ENCODE results near the gene GYPC. TPM values are rescaled to one million over a fixed set of nuclear protein-coding genes. Genes with fewer than 3 reads are reported as not detected.

Gene GYPC, protein sequence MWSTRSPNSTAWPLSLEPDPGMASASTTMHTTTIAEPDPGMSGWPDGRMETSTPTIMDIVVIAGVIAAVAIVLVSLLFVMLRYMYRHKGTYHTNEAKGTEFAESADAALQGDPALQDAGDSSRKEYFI
- 100 to 1,000 TPM; 143 to 187 TPM for total RNA-seq

DNA sequence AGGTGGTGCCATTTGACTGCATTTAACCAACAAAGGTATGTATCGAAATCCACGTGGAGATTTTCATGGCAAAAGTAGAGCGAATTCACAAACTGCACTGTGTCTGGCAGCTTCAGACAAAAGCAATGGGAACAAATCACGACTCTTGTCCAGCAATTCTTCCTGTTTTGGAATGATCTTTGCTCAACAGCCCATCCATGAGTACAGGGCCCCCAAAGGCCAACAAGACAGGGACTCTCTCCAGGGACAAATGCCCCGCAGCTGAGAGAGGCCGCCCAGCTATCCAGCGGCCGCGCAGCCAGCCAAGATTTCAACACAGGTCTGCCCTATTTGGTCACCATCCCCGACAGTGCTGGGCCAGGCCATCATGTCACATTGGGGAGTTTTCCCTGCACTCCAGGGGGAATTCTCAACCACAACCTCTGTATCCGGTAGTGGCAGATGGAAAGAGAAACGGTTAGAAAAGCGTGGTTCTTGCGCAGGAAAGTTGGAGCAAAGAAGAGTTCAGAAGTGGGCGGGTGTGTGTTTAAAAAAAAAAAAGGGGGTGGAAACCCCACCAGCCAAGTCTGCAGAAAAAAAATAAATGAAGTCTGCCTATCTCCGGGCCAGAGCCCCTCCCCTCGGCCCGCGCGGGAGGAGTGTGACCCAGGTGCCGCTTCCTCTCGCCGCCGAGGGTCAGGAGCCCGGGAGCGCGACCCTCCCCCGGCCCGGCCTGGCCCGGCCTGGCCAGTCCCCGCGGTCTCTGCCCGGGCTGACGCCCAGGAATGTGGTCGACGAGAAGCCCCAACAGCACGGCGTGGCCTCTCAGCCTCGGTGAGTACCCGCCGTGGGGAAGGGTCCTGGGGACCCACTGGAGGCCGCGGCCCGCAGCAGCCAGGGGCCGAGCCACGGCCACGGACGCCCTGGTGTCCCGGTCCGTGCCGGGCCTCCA, at the start of gene GYPC:
GYPC (plus strand) TSS at position 659 of the 931 bp plus-strand sequence; CDS start at position 765, 106 bp downstream.
- CTCF ChIA-PET = interaction anchor here (0.8 kb wide), 1 partner anchor 24 kb away, joined by 3 read pairs; no protein-coding TSS in a partner anchor
- H3K4me1 Mint-ChIP-seq = peaks cover 39% of the 10 kb centered on the region
- peak within 1 kb of the TSS; percentile 99 for H3K27ac Mint-ChIP-seq
- POLR2A ChIA-PET = no interaction called here
- H3K4me3 Mint-ChIP-seq = peak within 1 kb of the TSS; percentile 97
- intact Hi-C loops (cut with DNase I, micrococcal nuclease) = loop anchor here (2.0 to 10.0 kb wide), 9 partner anchors 121 to 1437 kb away; partner anchors contain the start of genes IWS1 (in 1 of the 2), MAP3K2 (in 1 of the 2), SAP130 (in 1 of the 2) and UGGT1 (in 1 of the 2)
- peak; percentile 72 for DNase-seq
- H3K36me3 Mint-ChIP-seq (ENCODE audit: low read depth) = peaks cover 28% of the 10 kb centered on the region
- peaks cover 2% of the 10 kb centered on the region for H3K9me3 Mint-ChIP-seq (ENCODE audit: low read depth)
- ATAC-seq = peak; percentile 27
- H3K27me3 Mint-ChIP-seq = no peaks in the 10 kb centered on the region

DNA sequence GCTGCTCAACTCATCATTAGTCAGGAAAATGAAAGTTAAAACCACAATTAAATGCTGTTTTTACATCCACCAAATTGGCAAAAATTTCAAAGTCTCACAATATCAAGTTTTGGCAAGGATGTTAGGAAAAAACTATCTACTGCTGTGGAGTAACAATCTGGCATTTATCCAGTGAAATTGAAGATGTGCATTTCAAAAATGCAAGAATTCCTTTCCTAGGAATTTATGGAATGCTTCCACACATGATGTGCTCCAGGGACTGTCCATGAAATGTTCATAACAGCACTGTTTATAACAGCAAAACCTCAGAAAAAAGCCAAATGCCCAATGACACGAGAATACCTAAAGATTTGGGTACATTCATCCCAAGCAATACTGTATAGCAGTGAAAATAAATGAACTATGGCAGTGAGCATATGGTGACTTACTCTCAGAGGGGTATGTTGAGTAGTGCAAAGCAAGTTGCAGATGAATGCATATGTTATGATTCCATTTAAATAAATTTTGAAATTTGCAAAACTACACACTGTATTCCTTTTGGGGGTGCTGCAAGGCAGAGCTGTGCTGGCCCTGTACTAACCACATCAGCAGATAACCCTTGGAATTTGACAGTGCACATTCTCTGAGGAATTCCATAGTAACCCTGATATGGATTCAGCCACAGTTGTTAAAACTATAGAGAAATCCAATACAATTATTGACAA, 41.3 kb upstream of the GYPC start:
- Mint-ChIP-seq H3K27ac (no peak overlapping the region), H3K4me1 (no peaks in the 10 kb centered on the region), H3K9me3 (ENCODE audit: low read depth) (no peaks in the 10 kb centered on the region), H3K4me3 (no peak overlapping the region), H3K27me3 (no peaks in the 10 kb centered on the region), H3K36me3 (ENCODE audit: low read depth) (no peaks in the 10 kb centered on the region)
- no peak for DNase-seq
- POLR2A ChIA-PET = no interaction called here
- CTCF ChIA-PET = no interaction called here
- intact Hi-C loops (cut with DNase I, micrococcal nuclease) = no loop called here
- no peak for ATAC-seq

GRCh38 chr2:126616606-126617069, 39.3 kb upstream of the GYPC start:
- ChIA-PET POLR2A (no interaction called here), CTCF (no interaction called here)
- intact Hi-C loops (cut with DNase I, micrococcal nuclease) = no loop called here
- no peak overlapping the region for H3K4me3 Mint-ChIP-seq
- H3K4me1 Mint-ChIP-seq = no peaks in the 10 kb centered on the region
- H3K27ac Mint-ChIP-seq = no peak overlapping the region
- H3K27me3 Mint-ChIP-seq = no peaks in the 10 kb centered on the region
- DNase-seq (no peak), ATAC-seq (no peak)
- peaks cover 1% of the 10 kb centered on the region for H3K9me3 Mint-ChIP-seq (ENCODE audit: low read depth)
- H3K36me3 Mint-ChIP-seq (ENCODE audit: low read depth) = no peaks in the 10 kb centered on the region

DNA sequence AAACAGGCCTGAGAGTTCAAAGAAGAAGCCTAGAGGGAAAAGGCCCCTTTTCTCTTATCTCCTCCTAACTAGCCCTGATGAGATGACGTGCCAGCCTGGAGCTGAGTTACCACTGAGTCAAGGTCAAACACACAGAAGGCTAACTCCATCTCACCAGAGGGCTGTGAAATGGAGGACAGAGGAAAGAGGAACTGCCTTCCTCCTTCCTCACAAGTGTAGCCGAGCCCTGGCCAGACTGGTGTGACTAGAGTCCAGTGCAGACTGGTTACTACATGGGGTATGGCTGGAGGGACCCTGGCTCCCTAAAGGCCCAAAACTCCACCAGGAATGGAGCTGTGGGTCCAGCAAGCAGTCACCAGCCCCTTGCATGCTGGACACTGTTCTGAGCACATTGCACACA, 35.7 kb upstream of the GYPC start:
- ChIA-PET POLR2A (no interaction called here), CTCF (no interaction called here)
- ATAC-seq (no peak), DNase-seq (no peak)
- H3K4me3 Mint-ChIP-seq = no peak overlapping the region
- intact Hi-C loops (cut with DNase I, micrococcal nuclease) = no loop called here
- H3K27ac Mint-ChIP-seq = no peak overlapping the region
- H3K9me3 Mint-ChIP-seq (ENCODE audit: low read depth) = peaks cover 2% of the 10 kb centered on the region
- no peaks in the 10 kb centered on the region for H3K27me3 Mint-ChIP-seq
- no peaks in the 10 kb centered on the region for H3K36me3 Mint-ChIP-seq (ENCODE audit: low read depth)
- H3K4me1 Mint-ChIP-seq = no peaks in the 10 kb centered on the region

DNA sequence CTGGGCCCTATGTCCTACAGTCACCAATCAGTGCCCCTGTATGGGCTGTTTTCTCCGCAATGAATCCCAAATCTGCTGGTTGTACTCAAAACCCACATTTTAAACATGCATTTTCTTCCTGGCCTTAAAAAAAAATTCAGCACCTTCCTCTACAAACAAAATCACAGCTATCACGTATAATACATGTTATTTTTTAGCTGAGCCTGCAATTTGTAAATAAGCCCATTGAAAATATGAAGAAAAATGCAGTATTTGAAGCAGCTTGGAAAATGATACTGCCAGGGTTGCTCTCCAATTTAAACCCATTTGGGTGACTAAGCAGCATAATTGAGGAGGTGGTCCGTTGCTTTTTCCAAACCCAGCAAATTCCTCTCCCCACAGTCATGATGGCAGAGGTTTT, 33.0 kb upstream of the GYPC start:
- POLR2A ChIA-PET = no interaction called here
- Mint-ChIP-seq H3K4me1 (no peaks in the 10 kb centered on the region), H3K27ac (no peak overlapping the region), H3K4me3 (no peak overlapping the region), H3K27me3 (no peaks in the 10 kb centered on the region), H3K36me3 (ENCODE audit: low read depth) (no peaks in the 10 kb centered on the region), H3K9me3 (ENCODE audit: low read depth) (peaks cover 2% of the 10 kb centered on the region)
- intact Hi-C loops (cut with DNase I, micrococcal nuclease) = no loop called here
- no peak for DNase-seq
- ATAC-seq = no peak
- CTCF ChIA-PET = interaction anchor here (0.7 kb wide), 1 partner anchor 11 kb away, joined by 4 read pairs; no protein-coding TSS in a partner anchor

- no peak overlapping the region for H3K27ac Mint-ChIP-seq
- POLR2A ChIA-PET = no interaction called here
- intact Hi-C loops (cut with DNase I, micrococcal nuclease) = no loop called here
- CTCF ChIA-PET = no interaction called here
- H3K4me1 Mint-ChIP-seq = no peaks in the 10 kb centered on the region
- peaks cover 2% of the 10 kb centered on the region for H3K27me3 Mint-ChIP-seq
- DNase-seq (no peak), ATAC-seq (no peak)
- H3K9me3 Mint-ChIP-seq (ENCODE audit: low read depth) = no peaks in the 10 kb centered on the region
- H3K4me3 Mint-ChIP-seq = no peak overlapping the region
- no peaks in the 10 kb centered on the region for H3K36me3 Mint-ChIP-seq (ENCODE audit: low read depth)
Observed at GRCh38 chr2:126627643-126628042, 28.3 kb upstream of the GYPC start.

GRCh38 chr2:126634273-126634861, 21.6 kb upstream of the GYPC start:
- intact Hi-C loops (cut with DNase I, micrococcal nuclease) = loop anchor here (2.0 to 10.0 kb wide), 3 partner anchors 106 to 390 kb away; no protein-coding TSS in a partner anchor

GRCh38 chr2:126635281-126635680, 20.7 kb upstream of the GYPC start:
- Mint-ChIP-seq H3K36me3 (ENCODE audit: low read depth) (no peaks in the 10 kb centered on the region), H3K9me3 (ENCODE audit: low read depth) (no peaks in the 10 kb centered on the region), H3K27me3 (peaks cover 4% of the 10 kb centered on the region), H3K4me3 (no peak overlapping the region), H3K27ac (no peak overlapping the region), H3K4me1 (peaks cover 2% of the 10 kb centered on the region)
- POLR2A ChIA-PET = no interaction called here
- CTCF ChIA-PET = interaction anchor here (0.9 to 1.8 kb wide), 4 partner anchors 8 to 276 kb away, joined by 3 to 7 read pairs (median 4); no protein-coding TSS in a partner anchor
- no peak for ATAC-seq
- DNase-seq = no peak
- intact Hi-C loops (cut with DNase I, micrococcal nuclease) = loop anchor here (2.0 to 10.0 kb wide), 3 partner anchors 106 to 390 kb away; no protein-coding TSS in a partner anchor

More at GRCh38 chr2:126634273-126634861, 21.6 kb upstream of the GYPC start:
- no peak overlapping the region for H3K4me3 Mint-ChIP-seq
- POLR2A ChIA-PET = no interaction called here
- H3K36me3 Mint-ChIP-seq (ENCODE audit: low read depth) = no peaks in the 10 kb centered on the region
- CTCF ChIA-PET = interaction anchor here (0.7 to 1.8 kb wide), 5 partner anchors 9 to 107 kb away, joined by 3 to 7 read pairs (median 4); no protein-coding TSS in a partner anchor
- H3K27me3 Mint-ChIP-seq = peaks cover 4% of the 10 kb centered on the region
- no peaks in the 10 kb centered on the region for H3K9me3 Mint-ChIP-seq (ENCODE audit: low read depth)
- DNase-seq (peak; percentile 53), ATAC-seq (no peak)
- peaks cover 2% of the 10 kb centered on the region for H3K4me1 Mint-ChIP-seq
- no peak overlapping the region for H3K27ac Mint-ChIP-seq

- no peak overlapping the region for H3K4me3 Mint-ChIP-seq
- H3K9me3 Mint-ChIP-seq (ENCODE audit: low read depth) = no peaks in the 10 kb centered on the region
- POLR2A ChIA-PET = no interaction called here
- no peak overlapping the region for H3K27ac Mint-ChIP-seq
- no peak for ATAC-seq
- DNase-seq = no peak
- intact Hi-C loops (cut with DNase I, micrococcal nuclease) = loop anchor here (2.0 to 10.0 kb wide), 3 partner anchors 107 to 391 kb away; no protein-coding TSS in a partner anchor
- peaks cover 2% of the 10 kb centered on the region for H3K4me1 Mint-ChIP-seq
- H3K27me3 Mint-ChIP-seq = peaks cover 2% of the 10 kb centered on the region
- CTCF ChIA-PET = interaction anchor here (0.9 to 1.8 kb wide), 4 partner anchors 8 to 277 kb away, joined by 3 to 7 read pairs (median 4); no protein-coding TSS in a partner anchor
- H3K36me3 Mint-ChIP-seq (ENCODE audit: low read depth) = no peaks in the 10 kb centered on the region
Observed at GRCh38 chr2:126635736-126636135, 20.2 kb upstream of the GYPC start.

- ATAC-seq (no peak), DNase-seq (no peak)
- ChIA-PET CTCF (interaction anchor here (0.7 kb wide), 1 partner anchor 65 kb away, joined by 4 read pairs; no protein-coding TSS in a partner anchor), POLR2A (no interaction called here)
- Mint-ChIP-seq H3K9me3 (ENCODE audit: low read depth) (no peaks in the 10 kb centered on the region), H3K27me3 (peaks cover 2% of the 10 kb centered on the region), H3K4me3 (no peak overlapping the region), H3K4me1 (peaks cover 2% of the 10 kb centered on the region), H3K36me3 (ENCODE audit: low read depth) (no peaks in the 10 kb centered on the region), H3K27ac (no peak overlapping the region)
- intact Hi-C loops (cut with DNase I, micrococcal nuclease) = loop anchor here (10.0 kb wide), 2 partner anchors 113 to 393 kb away; no protein-coding TSS in a partner anchor
Observed at GRCh38 chr2:126637386-126637785, 18.6 kb upstream of the GYPC start.

- ATAC-seq = no peak
- ChIA-PET CTCF (no interaction called here), POLR2A (no interaction called here)
- intact Hi-C loops (cut with DNase I, micrococcal nuclease) = loop anchor here (10.0 kb wide), 2 partner anchors 114 to 394 kb away; no protein-coding TSS in a partner anchor
- Mint-ChIP-seq H3K27ac (no peak overlapping the region), H3K9me3 (ENCODE audit: low read depth) (no peaks in the 10 kb centered on the region), H3K36me3 (ENCODE audit: low read depth) (no peaks in the 10 kb centered on the region), H3K4me3 (no peak overlapping the region), H3K27me3 (peaks cover 2% of the 10 kb centered on the region), H3K4me1 (peaks cover 2% of the 10 kb centered on the region)
- DNase-seq = no peak
Observed at GRCh38 chr2:126638746-126639145, 17.2 kb upstream of the GYPC start.

Data from activated CD4-positive, alpha-beta T cell treated with anti-CD3 and anti-CD28 coated beads for 36 hours (primary cell).